ENCODE measurements around the gene JMY.

The JMY gene

GRCh38 chr5:79301046-79301712, 65.2 kb downstream of the JMY start:
- DNase-seq: no peak

DNA sequence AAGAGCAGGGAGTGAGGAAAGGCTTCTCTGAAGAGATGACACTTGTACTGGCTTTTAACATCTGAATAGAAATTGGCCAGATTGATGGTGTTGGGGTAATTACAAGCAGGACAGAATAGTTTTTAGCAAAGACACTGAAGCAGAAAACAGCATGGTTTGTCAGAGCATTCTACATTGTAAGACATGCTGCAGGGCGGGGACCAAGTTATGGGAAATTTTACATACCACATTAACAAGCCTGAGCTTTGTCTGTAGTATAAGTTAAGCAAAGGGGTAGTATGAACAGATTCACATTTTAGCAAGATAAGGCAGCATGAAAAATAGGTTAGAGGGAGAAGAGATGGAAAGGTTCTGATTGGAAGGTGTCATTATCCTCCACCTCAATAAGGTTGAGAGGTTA, 66.5 kb downstream of the JMY start:
- DNase-seq: no peak

DNA sequence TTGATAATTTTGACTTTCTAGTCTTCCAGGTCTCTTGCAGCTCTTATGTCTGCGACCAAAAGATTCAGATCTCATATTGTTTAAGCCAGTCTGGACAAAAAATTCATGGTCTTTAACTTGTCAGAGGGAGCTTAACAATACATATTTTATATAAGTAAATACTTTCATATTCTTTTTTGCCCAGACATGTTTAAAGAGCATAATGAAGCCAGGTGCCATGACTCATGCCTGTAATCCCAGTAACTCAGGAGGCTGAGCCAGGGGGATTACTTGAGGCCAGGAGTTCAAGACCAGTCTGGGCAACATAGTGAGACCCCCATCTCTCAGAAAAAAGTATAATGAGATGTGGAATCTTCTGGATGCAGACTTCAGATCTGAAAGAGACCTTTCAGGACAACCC, 69.8 kb downstream of the JMY start:
- DNase-seq: no peak

- DNase-seq: peak; percentile 5
Measured at GRCh38 chr5:79318935-79319614, 83.1 kb downstream of the JMY start.

DNA sequence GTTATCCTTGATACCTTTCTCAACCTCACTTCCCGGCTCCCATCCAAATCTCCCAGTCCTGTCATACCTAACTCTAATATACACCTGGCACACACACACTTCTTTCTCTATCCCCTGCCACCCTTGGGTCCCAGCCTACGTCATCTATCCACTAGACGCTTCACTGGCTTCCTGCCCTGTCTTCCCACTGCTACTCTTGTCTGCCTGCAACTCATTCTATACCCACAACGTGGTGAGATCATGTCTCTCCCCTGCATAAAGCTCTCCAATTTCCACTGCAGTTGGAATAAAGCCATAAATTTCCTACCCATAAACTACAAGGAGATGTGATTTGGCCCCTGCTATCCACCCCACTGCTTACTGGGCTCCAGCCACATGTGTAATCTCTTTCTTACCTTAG, 93.5 kb downstream of the JMY start:
- DNase-seq: peak; percentile 60

- DNase-seq: no peak
Measured at GRCh38 chr5:79330071-79330470, 94.1 kb downstream of the JMY start.

DNA sequence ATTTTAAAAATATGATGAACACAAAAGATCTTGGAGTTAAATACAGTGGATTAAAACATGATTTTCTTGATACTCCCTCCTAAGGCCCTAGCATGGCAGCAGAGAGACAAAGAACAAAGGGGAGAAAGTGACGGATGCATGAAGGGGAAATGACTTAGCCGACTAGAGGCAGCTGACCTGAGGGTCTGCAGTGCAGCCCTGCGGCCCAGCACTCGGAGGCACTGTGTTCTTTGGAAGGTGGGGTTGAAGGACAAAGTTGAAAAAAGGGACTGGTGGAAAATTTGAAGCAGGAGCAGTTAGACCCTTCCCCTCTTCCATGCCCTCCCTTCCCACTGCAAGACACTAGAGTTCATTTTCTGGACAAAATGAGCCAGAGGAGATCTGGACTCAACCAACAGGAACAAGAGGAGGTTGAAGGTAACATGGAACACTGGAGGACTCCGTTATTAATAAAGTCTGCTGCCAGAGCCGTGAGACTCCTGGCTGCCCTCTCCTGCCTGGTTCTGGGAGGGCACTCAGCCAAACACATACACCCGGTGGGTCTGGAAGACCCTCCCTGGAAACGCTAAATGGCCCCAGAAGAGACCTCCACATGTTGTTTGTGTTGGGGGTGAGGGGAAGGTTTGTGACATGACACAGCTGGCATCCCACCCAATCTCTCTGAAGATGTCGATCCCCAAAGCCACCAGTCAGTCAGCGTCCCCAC, 98.1 kb downstream of the JMY start:
- DNase-seq: no peak

DNA sequence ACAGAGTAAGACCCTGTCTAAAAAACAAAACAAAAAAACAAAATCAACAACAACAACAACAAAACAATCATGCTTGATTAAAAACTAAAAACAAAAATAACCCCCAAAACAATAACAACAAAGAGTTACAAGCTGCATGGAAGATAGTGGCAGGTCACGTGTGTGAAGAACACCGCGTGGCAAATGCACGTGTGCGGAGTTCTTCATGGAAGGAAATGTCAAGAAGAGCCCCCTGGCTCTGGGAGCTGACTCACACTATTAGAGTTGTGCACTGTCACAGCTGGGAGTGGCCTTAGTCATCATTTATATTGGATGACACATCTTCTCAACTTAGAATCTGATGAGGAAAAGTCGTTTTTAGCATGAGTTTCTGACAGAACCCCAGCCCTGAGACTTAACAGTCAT, 110.5 kb downstream of the JMY start:
- DNase-seq: no peak

DNA sequence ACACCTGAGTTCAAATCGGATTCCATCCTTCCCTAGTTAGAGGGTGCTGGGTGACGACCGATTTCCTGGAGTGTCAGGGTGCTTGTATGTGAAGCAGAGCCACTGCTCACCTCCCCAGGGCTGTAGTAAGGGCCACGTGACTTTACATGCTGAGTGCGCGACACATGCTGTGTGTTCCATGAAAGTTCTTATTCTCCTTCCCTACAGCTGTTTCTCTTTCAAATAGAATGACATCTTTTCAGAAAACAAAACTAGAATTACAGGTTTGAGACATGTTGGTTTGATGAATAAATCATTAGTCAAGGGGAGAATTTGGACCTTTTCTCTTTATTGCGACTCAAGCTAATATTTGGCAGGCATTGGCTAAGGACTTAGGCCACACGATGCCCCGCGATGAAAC, 113.1 kb downstream of the JMY start:
- no peak for DNase-seq

- DNase-seq: no peak
Measured at GRCh38 chr5:79349881-79350280, 114.0 kb downstream of the JMY start.

DNA sequence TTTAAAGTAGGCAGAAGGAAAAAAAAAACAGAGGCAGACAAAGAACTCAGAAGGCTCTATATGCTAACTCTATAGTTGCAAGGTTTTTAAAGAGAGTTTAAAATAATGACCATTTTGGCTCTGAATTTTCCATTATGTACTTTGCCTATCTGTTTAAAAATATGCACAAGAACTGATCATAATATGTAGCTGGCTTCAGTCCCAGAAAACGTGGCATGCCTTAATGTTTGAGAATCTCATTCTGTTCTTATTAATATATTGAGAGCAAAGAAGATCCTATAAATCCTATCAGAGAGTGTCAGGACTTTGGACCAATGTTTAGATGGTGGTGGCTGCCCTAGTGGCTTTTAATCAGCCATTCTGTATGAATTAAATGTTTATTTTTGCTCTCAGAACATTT, 121.5 kb downstream of the JMY start:
- DNase-seq: no peak
